Measurements from ENCODE around the gene MXD4.

MXD4 gene

DNA sequence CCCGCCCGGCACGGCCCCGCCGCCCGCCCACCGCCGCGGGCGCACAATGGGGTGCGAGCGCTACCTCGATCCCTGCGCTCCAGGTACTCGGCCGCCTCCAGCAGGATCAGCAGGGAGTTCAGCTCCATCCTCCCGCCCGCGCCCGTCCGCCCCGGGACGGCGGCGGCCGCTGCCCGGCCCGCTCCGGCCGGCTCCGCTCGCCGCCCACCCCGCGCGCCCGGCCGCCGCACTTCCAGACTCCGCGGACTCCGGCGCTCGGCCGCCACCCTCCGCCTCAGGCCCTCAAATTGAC is at the start of gene MXD4:
TSS of gene MXD4 (minus strand) at position 257 of the 292 bp plus-strand sequence. CDS start at position 128, 129 bp downstream.
- DNase-seq: peak; percentile 11

- DNase-seq: no peak
These were observed 45.0 kb upstream of the MXD4 start for GRCh38 chr4:2306773-2307410.

DNA sequence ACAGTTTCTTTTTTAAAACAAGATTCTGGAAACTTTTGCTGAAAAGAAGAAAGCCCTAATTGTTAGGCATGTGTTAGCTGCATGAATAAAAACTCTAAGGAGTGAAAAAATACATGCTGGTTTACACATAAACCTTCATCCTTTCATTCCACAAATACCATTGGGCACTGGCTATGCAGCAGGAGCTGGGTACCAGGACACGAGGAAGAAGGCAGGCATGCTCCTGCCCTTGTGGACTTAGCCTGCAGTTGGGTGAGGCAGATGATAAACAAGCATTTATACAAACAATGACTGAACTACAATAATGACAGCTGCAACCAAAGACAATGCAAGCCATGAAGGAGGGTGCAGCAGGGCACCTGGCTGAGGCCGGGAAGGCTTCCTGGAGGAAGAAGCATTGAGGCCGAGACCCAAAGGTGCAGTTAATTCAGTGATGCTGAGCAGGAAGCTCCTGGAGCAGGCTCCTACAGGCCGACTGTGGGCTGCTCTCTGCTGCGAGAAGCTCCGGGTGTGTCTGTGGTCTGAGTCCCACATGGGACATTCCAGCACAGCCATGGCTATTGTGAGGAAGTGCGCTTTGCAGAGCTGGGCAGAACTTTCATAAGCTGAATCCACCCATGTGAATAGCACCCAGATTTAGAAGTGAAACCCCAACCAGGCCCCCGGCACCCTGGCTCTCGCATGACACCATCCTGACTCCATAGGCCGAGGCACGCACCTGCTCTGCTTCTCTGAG is 44.0 kb upstream of the MXD4 start:
- DNase-seq: peak; percentile 70

DNA sequence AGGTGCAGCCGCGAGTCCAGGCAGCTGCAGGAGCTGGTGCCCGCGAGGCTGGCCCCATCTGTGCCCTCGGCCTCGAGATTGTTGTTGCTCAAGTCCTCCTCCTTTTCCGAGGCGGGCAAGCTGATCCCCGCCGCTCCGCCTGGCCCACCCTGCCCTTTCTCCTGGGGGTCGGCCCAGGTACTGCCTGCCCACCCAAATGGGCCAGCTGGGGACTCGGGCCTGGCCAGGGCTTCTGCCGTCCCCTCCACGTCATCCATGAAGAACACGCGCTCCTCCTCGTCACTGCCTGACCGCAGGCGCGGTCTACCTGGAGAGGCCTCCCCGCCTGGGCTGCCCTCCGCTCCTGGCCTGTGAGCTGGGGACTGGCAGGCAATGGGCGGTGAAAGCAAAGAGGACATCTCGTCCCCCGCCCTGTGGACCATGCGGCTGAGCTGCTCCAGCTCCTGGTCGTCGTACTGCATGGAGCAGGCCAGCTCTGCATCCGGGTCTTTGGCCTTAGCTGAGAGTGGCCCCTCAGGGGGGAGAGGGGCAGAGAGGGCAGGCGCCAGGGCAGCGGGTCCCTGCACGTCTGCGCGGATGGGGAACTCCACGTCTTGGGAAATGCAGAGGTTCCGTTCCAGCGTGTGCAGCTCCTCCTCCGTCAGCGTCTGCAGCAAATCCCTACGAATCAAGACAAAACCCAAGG is 43.1 kb upstream of the MXD4 start:
- no peak for DNase-seq

GRCh38 chr4:2304321-2304876 is 42.5 kb upstream of the MXD4 start:
- DNase-seq: no peak

GRCh38 chr4:2303686-2304320 is 41.9 kb upstream of the MXD4 start:
- no peak for DNase-seq

- no peak for DNase-seq
These were observed 41.3 kb upstream of the MXD4 start for GRCh38 chr4:2303121-2303685.

DNA sequence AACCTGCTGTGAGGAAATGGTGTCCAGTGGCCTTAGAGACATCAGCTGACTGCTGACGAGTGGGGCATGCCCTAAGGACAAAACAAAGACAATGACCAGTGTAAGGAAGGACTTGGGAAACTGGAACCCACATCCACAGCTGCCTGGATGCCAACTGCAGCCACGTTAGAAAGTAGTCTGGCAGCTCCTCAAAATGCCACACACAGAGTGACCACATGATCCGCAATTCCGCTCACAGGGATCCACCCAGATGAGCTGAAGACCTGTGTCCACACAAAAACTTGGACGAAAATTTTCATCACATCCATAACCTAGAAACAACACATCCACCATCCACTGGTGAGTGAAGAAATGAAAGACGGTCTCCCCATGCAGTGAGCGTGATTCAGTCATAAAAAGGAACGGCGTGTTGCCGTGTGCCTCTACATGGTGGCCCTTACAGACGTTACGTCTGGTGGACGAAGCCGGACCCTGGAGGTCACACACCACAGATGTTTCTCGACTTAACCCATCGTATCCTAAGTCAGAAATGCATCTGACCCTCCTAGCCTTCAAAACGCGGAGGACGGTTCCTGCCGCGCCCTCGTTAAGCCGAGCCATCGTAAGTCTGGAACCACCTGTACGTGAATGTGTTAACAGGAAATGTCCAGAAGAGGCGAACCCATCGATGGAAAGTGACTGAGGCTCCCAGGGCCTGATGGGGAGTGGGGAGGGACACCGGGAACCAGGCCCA is 40.6 kb upstream of the MXD4 start:
- DNase-seq: no peak

- no peak for DNase-seq
These were observed 39.9 kb upstream of the MXD4 start for GRCh38 chr4:2301806-2302205.

GRCh38 chr4:2301225-2301642 is 39.3 kb upstream of the MXD4 start:
- no peak for DNase-seq

DNA sequence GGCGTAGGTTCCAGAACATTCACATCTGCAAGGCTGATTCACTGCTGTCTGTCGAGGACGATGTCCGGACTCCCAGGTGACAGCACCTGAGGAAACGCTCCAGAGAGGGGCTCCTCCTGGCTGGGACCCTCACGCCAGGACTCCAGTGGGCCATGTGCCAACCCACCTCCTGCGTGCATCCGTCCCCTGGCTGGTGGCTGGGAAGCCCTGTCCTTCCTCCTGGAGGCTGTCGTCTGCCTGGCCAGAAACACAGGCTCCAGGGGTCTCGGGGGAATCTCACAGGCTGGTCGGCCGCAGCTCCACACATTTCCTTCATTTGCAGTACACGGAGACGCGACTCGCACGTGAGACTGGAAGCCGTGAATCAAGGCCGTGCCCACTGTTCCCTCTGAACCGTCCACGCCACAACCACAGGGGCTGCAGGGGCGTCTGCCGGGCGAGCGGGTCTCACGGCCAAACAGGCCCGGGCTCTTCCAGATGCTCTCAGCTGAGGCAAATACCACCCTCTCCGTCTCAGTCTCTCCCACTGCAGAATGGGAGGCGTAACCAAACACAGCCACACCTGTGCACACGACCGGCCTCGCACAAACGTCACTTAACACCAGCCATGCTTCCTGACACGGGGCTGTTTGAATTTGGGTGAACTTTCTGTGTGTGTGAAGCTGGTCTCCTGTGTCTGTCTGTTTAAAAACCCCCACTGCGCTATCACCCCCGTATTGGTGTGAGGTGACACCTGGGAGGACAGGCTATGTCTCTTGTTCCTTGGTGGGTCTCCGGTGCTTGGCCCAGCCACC is 38.7 kb upstream of the MXD4 start:
- no peak for DNase-seq

DNA sequence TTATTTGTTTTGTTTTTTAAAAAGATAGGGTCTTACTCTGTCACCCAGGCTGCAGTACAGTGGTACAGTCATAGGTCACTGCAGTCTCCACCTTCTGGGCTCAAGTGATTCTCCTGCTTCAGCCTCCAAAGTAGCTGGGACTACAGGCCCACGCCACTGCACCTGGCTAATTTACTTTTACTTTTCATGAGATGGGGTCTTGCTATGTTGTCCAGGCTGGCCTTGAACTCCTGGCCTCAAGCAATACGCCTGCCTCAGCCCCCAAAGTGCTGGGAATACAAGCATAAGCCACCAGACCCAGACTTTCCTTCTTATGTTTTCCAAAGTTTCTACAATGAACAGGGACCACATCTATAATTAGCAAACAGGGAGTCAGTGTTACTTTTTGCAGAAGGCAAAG is 37.9 kb upstream of the MXD4 start:
- DNase-seq: no peak

DNA sequence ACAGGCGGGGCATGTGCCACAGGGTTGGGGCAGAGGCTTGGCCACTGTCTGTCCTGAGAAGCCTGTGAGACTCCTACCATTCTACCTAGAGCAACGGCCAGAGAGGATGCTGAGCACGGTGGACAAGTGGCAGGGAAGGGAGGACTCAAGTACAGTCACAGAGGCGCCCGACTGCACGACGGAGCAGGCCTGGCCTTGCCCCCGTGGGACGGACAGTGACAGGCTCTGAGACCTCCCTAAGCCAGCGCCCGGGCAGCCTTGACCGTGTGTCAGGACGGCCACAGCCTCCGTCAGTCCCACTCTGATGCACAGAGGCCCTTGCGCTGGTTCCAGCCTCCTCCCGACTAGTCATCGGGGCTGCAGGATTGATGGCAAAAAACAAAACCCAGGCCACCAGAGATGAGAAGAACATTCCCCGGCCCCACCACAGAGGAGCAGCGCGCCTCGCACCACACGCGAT is 36.7 kb upstream of the MXD4 start:
- DNase-seq: no peak

DNA sequence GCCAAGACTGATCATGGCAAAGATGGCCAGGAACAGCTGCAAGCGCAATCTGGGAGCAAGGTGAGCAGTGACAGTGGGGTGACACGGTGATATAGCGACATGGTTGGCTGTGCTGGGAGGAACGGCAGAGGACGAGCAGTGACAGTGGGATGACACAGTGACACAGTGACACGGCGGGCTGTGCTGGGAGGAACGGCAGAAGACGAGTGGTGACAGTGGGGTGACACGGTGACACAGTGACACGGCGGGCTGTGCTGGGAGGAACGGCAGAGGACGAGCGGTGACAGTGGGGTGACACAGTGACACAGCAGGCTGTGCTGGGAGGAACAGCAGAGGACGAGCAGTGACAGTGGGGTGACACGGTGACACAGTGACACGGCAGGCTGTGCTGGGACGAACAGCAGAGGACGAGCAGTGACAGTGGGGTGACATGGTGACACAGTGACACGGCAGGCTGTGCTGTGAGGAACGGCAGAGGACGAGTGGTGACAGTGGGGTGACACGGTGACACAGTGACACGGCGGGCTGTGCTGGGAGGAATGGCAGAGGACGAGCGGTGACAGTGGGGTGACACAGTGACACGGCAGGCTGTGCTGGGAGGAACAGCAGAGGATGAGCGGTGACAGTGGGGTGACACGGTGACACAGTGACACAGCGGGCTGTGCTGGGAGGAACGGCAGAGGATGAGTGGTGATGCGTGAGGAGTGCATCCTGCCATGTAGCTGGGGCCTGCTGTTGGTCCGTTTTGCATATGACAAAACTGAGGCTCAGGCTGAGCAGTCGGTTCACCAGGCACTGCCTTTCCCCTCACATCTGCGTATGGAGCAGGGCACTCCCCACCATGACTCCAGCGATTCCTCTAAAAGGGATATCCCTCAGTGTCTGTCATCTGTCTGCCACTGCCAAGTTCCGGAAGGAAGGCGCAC is 36.0 kb upstream of the MXD4 start:
- no peak for DNase-seq

GRCh38 chr4:2296631-2297601 is 35.0 kb upstream of the MXD4 start:
- no peak for DNase-seq

DNA sequence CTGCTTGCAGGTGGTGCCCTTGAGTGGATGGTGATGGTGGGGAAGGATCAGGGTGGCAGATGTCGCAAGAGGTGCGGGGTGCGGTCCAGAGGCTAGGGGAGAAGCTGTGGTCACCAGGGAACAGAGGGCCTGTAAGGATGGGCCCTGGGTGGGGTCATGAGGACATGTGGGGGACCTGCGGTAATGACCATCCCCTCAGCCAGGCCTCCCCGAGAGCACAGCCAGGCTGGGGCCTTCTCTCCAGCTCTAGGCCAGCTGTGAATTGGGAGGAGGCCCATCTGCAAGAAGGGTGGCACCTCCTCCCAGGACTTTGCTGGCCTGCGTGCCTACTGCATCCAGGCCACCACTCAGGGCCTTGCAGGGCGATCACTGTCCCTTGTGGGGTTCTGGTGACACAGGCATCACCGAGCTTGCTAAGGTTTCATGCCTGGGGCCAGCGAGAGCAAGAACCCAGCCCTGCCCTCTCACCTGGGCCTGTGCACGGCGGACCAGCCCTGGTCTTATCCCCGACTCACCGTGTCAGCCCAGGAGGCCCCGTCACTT is 34.1 kb upstream of the MXD4 start:
- no peak for DNase-seq

- no peak for DNase-seq
These were observed 33.6 kb upstream of the MXD4 start for GRCh38 chr4:2295500-2295899.

DNA sequence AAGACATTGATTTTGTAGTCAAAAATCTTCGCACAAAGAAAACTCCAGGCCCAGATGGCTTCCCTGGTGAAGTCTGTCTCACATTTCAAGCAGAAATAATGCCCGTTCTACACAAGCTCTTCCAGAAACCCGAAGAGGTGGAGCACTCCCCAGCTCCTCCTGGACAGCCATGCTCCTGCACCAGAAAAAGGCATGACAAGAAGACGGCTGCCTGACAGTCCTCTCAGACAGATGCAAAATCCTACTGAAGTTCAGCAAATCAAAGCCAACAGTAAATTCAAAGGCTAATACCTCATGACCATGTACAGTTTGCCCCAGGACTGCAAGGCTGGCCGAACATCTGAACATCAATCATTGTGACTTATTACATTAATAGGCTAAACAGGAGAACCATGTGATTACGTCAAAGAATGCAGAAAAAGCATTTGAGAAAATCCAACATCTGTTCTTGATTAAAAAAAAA is 30.8 kb upstream of the MXD4 start:
- DNase-seq: no peak

Data from RPMI8226 (cell line).